GM21360 (cell line): ENCODE measurements around the gene MSRB1.

Source experiments
- ATAC-seq: cut with Tn5 transposase; IDR thresholded peaks from one replicate; pipeline ENCODE4 v1.9.1; 2021; ENCODE audit warnings: mild to moderate bottlenecking, moderate library complexity; ENCODE audit not compliant: unreplicated experiment

Gene MSRB1

DNA sequence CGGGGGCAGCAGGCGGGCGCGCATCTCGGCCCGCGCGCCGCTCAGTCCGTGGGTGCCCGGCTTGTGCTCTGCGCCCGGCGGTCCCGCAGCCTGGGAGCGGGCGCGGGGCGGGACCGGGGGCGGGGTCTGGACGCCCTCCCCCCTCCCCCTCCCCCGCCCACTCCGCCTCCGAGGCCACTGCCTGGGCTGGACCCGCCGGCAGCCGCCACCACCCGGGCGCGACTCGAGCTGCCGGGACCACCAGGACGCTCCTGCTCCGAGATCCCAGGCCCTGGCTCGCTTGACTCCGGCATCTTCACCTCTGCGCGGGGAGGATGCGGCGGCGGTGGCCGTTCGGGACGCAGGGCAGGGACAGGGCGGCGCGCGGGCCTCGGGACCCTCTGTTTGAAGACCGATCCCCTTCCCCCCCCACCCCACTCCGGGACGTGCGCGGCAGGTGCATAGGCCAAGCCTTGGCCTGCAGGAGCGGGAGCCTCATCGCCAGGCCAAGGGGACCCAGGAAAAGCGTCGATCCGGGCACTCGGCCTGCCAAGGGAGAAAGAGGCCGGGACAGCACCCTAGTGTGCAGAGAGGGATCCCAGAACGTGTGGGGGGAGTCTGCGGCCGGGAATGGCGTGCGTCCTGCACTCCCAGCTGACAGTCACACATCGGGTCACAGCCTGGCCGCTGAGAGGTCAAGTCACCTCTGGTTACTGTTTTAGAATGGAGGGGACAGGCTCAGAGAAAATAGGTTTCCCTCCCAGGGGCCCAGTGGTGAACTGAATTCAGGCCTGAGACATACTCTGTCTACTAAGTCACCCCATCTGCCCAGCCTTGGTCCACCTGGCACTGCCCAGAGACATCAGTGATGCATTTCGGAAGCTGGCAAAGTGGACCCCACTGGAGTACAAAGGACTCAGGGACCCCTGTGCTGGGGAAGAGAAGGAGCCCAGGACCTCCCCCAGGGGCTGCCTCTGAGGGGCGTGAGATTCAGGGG lies 24.4 kb downstream of the MSRB1 start, which contains the start of gene HS3ST6:
Gene HS3ST6 (minus strand): TSS at position 65 of the 976 bp plus-strand sequence. CDS start 92 bp downstream, outside the sequence.
- ATAC-seq, result no peak

DNA sequence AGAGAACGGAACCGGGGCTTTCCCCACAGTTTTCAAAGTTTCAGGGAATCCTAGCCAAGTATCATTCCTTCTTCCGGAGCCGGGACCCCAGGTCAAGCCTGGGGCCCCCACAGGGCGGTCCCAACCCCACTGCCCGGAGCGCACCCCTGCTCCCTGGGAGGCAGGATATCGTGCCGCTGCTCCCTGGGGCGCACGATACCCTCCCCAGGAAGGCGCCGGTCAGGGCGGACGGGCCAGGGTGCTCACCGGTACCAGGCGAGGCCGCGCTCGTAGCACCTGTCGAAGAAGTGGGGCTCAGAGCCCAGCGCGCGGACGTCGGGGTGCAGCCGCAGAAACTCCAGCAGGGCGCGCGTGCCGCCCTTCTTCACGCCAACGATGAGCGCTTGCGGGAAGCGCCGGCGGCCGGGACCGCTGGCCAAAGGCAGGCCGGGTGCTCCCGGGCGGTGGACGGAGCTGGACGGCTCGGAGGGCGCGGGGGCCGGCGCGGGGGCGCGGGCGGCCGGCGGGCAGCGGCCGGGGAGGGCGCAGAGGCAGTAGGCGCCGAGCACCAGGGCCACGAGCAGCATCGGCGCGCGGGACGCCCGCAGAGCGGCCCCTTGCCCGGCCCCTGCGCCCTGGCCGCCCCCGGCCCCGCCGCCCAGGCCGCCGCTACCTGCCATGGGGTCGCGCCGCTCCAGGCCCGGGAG lies 25.2 kb downstream of the MSRB1 start:
- ATAC-seq, result no peak

- no peak for ATAC-seq
Observed at GRCh38 chr16:1917056-1917664, 25.8 kb downstream of the MSRB1 start.

- ATAC-seq, result no peak
Observed at GRCh38 chr16:1916640-1916990, 26.4 kb downstream of the MSRB1 start.

DNA sequence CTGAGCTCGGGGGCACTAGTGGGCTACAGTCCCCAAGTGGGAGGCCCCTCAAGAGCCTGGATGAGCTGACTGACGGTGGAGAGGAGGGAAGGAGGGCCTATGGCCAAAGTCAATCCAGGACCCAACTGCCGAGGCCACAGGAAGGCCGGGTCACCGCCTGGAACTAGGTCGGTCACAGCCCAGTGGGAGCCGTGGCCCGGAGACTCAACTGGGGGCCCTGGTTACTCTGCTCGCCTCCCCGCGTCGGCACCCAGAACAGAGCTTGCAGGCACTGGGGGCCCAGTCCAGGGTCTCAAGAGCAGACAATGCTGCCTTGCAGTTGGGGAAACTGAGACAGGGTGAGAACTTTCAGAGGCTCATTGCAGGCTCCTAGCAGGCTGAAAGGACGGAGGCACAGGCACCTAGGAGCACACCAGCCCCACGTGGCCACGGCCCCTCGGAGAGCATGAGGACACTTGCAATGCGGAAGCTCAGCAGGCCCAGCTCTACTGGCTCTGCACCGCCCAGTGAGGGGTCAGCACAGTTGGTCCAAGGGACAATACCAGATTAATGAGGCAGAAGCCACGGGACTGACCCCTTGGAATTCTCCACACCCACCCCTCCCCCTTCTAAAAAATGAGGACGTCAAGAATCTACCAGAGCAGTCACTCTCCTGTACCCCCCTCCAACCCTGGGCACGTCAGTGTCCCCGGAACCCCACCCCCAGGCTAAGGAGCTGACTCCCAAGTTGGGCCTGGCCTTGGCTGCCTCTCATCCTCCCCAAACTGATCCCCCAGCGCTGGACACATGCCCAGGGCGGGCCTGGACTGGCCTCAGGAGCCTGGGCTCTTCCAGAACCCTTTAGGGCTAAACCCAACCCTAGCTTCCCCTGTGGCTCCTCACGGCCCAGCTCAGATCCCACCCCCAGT lies 27.0 kb downstream of the MSRB1 start:
- no peak for ATAC-seq

- no peak for ATAC-seq
Observed at GRCh38 chr16:1914988-1915387, 28.0 kb downstream of the MSRB1 start.

DNA sequence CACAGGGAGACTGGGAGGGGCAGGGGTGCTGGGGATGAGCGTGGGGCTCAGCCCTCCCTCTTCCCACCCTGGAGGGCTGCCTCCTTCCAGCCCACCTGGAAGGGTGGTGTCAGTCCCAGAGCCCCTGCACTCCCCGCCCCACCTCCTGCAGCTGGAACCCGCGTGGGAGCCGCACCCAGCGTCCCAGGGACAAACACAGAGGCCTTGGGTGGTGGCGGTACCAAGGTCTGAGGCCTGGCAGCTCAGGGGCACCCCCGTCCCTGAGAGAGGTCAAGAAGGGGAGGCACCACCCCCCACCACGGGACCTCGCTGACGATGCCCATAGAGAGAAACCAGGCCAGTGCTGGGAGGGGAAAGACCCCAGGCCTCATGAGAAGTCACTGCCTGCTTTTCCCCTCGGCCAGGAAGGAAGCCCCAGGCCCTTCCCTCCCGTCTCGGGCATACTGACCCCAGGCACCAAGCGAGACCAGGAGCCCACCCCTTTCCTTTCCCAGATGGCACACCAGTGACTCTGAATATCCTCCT lies 28.9 kb downstream of the MSRB1 start:
- ATAC-seq, result no peak

DNA sequence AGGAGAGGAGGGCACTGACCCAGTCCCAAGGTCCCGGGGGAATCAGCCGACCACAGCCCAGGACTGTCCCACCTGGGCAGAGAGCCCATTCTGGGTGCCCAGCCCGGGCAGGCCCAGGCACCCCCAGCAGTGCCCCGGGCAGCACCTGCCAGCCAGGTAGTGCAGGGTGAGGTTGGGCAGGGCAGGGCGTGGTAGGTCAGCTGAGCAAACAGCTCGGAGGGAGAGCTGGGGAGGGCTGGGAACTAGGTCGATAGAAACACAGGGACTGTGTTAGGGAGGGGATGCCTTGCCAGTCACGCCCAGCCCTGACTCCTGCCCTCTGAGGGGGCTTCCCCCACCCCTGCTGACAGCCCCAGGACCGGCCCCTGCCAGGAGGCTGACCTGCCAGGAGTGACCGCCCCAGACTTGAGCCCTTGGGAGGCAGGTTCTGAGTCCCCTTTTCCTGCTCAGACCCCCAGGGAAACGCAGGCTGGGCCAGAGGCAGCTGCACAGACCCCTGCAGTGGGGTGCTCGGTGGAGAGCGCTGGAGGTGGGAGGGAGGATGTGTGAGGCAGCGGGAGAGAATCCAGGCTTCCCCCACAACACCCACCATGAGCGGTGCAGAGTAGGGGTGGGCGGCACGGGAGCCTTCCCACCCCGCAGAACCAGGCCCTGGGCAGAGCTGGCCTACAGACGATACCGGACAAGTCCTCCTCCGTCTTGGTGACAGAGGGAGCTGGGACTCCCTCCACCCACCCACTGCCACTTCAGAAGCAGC lies 29.5 kb downstream of the MSRB1 start:
- no peak for ATAC-seq

GRCh38 chr16:1912215-1912543 lies 30.8 kb downstream of the MSRB1 start:
- ATAC-seq, result no peak

- ATAC-seq, result no peak
Observed at GRCh38 chr16:1911467-1912214, 31.4 kb downstream of the MSRB1 start.

GRCh38 chr16:1909561-1910231 lies 33.3 kb downstream of the MSRB1 start:
- ATAC-seq, result no peak

- ATAC-seq, result no peak
Observed at GRCh38 chr16:1908983-1909382, 34.0 kb downstream of the MSRB1 start.

DNA sequence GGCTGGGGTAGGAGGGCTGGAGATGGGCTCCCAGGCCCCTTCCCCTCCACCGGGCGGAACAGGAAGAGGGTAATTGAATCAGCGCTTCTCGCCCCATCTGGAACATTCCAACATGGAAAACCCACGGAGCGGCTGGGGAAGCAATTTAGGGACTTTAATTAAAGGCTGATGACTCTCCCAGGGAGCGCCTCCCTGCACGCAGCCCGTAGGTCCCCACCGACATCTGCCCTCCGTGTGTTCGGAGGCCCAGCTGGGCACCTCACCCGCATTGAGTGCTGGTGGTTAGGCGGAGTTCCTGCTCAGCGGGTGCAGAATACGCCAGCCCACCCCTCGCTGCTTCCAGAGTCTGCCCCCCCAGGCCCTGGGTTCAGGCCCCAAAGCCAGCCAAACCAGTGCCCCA lies 34.8 kb downstream of the MSRB1 start:
- no peak for ATAC-seq

DNA sequence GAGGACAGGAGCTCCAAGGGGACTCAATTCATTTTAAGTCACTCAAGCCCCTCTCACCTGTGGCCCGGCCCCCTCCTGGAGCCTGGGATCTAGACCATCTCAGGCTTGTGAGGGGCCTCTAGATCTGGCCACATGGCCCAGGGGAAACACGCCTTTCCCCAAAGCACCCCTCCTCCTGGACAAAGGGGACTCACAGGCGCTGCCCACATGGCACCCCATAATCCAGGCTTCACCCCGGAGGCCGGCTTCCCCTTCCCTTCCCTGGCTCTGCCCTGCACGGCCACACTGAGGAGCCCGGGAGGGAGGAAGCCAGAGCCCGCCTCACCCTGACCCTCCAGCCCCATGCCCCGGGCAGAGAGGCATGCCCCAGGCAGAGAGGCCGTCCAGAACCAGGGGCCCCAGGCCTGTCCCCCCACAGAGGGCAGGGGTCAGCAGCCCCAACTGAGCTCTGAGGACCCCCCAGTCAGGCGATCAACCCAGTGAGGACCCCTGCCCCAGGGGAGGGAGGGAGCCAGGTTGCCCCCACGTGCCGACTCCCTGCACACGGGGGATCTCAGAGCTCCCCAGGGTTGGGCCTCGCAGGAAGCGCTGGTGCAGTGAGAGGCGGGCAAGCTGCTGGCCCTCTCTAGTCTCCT lies 35.7 kb downstream of the MSRB1 start:
- ATAC-seq, result no peak

GRCh38 chr16:1906846-1907165 lies 36.2 kb downstream of the MSRB1 start:
- no peak for ATAC-seq

DNA sequence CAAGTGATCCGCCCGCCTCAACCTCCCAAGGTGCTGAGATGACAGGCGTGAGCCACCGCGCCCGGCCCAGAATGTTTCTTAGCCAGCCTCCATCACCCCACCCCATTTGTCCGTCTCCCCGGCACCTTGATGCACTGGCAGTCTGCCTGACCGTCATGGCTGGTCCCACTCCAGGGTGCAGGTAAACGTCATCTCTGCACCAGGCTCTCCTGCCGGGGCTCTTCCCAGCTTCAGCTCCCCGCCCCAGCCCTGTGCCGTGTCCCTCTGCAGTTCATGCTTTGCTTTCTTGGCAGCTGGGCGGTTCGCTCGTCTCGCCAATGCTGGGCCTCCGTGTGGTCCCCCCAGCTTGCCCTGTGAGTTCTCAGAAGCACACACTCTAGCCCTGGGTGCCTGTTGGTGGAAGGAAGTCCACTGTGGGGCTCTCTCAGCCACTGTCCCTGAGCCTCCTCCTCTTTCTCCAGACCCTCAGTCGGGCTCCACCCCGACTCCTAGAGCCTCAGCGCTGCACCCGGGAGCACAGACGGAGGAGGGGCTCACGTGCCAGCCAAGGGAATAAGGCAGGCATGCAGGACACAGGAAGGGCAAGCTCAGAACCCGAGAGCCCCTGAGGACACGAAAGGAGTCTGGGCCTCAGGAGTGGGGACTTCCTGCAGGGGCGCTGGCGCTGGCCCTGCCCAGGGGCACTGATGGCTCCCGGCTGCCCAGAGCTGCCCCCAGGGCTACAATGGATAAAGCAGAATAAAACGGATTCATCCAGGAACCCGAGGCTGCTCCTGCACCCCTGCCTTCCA lies 36.7 kb downstream of the MSRB1 start:
- ATAC-seq, result no peak
